ENCODE measurements around the gene L3MBTL4.

DNA sequence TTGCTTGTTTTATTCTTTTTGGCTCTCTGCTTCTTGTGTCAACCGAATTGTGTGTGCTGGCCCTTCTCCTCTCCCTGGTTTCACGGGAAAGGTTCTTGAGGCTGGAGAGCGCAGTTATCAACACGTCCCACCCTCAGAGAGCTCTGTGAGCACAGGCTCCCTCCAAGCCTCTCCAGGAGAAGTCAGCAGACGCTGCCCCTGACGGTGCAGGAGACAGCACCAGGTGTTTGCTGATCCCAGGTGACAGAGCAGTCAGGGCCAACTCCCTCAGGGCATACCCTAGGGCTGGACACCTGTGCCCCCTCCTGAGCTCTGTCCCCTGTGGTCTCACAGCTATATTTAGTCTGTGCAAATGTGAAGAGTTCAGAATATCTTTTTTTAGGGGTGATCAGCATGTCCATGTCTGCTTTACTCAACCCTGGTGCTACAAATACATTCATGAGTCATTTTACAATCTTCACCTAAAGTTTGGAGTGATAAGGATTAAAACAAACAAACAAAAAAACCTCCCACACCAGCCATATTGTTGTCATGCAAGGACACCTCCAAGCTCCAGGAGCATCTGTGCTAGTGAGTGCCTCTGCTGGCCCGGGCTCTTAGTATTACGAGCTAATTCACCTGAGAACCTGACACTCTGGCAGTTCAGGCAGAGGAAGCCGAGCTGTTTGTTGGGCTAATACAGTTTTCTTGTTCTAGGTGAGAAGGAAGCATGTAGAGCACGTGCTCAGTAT lies 453.4 kb downstream of the L3MBTL4 start:
- no peak for TF ChIP-seq GATA2 (IDR thresholded peaks at IDR 0.05; ENCODE audit: low read depth, low read length)
- no peak for TF ChIP-seq GATA3 (IDR thresholded peaks at IDR 0.05; ENCODE audit: low read depth, low read length)
